ENCODE data around the gene SYNE3.

GRCh38 chr14:95524706-95525512 is 8.5 kb upstream of the SYNE3 start:
- no peak for TF ChIP-seq CTCF (IDR thresholded peaks at IDR 0.05; ENCODE audit: control extremely low read depth in 1 of 3, insufficient read depth in 1 of 3, low read depth in 1 of 3, low read length in 3 of 3)
- TF ChIP-seq POLR2A (IDR thresholded peaks at IDR 0.05; ENCODE audit: control extremely low read depth in 1 of 2, low read depth in 2 of 2, low read length in 2 of 2) = no peak
- TF ChIP-seq ZNF274 (IDR thresholded peaks at IDR 0.05; ENCODE audit: borderline replicate concordance, extremely low read depth, low read length) = no peak
- TF ChIP-seq SIN3A (conservative IDR thresholded peaks at IDR 0.05 in 1 of 2, IDR thresholded peaks at IDR 0.05 in 1 of 2; ENCODE audit: low read depth in 1 of 2, low read length in 2 of 2) = no peak
- no peak for TF ChIP-seq POLR2AphosphoS5 (IDR thresholded peaks at IDR 0.05; ENCODE audit: low read depth, low read length)
- no peak for TF ChIP-seq SUZ12 (IDR thresholded peaks at IDR 0.05; ENCODE audit: low read length)
- no peak for TF ChIP-seq CHD1 (IDR thresholded peaks at IDR 0.05; ENCODE audit: low read depth, low read length)
- no peak for TF ChIP-seq MAFK (IDR thresholded peaks at IDR 0.05; ENCODE audit: low read depth, low read length)
- no peak for TF ChIP-seq NANOG (IDR thresholded peaks at IDR 0.05; ENCODE audit: insufficient read depth, low read depth, low read length, poor library complexity, severe bottlenecking)
- TF ChIP-seq TEAD4 (IDR thresholded peaks at IDR 0.05; ENCODE audit: low read depth, low read length) = no peak

Data from H1 (cell line).